SK-N-MC (cell line): ENCODE results near the gene PITX2.

ENCODE experiments used
- EZH2 ChIP-seq: fragments of 200-600 bp; sonication (generic); IDR thresholded peaks from one replicate; pipeline ENCODE4 v1.6.1; 2017; ENCODE audit warnings: antibody characterized with exemption
- POLR2AphosphoS5 ChIP-seq: IDR thresholded peaks from 2 replicates; pipeline ENCODE4 v1.6.1; 2012; ENCODE audit warnings: mild to moderate bottlenecking, low read depth, low read length, borderline replicate concordance

- TF ChIP-seq EZH2 (no peak), POLR2AphosphoS5 (no peak)
Observed at GRCh38 chr4:110586131-110586850, 36.6 kb downstream of the PITX2 start.
